ENCODE measurements around the gene ZEB1. TPM values are rescaled to one million over a fixed set of nuclear protein-coding genes. Genes with fewer than 3 reads are reported as not detected.

The ZEB1 gene
- total RNA-seq, 4 donors from 2014 or later, result 64.3 to 113 (median 96.7) TPM

DNA sequence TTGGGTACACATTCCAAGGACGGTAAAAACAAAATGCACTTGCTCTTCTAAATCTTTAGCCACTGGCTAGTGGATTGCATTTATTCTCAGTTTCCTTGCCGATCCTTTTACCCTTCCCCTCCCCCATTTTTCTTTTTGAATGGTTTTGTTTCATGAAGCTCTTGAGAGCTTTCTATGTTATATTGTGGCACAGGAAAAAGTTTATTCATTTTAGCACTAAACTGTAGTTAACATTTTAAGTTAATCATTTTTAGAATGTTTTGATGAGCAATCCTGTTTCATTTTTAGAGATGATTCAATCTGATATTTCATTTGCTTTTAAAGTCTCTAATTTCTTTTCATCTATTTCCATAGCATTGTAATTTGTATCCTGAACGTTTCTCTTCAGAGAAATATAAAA lies 24.0 kb downstream of the ZEB1 start:
- TF ChIP-seq, protein P1, sequence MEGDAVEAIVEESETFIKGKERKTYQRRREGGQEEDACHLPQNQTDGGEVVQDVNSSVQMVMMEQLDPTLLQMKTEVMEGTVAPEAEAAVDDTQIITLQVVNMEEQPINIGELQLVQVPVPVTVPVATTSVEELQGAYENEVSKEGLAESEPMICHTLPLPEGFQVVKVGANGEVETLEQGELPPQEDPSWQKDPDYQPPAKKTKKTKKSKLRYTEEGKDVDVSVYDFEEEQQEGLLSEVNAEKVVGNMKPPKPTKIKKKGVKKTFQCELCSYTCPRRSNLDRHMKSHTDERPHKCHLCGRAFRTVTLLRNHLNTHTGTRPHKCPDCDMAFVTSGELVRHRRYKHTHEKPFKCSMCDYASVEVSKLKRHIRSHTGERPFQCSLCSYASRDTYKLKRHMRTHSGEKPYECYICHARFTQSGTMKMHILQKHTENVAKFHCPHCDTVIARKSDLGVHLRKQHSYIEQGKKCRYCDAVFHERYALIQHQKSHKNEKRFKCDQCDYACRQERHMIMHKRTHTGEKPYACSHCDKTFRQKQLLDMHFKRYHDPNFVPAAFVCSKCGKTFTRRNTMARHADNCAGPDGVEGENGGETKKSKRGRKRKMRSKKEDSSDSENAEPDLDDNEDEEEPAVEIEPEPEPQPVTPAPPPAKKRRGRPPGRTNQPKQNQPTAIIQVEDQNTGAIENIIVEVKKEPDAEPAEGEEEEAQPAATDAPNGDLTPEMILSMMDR (IDR thresholded peaks at IDR 0.05; ENCODE audit: low read depth), result no peak

DNA sequence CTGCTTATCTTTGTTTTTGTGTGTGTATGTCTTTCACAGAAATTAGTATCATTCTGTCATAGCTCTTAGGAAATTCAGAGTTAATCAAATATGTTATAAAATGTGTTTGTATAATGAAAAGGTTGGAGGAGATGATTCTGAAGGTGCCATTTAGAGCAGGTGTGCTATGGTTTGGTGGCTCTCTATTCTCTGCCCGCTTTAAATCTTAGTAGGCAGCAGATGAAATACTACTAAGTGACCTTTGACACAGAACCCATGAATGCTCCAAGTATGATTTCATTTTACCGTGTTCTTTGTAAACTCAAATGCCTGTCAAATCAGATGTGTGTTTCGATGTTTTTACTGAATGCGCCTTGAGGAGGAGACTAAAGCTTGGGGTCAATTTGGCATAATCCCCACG lies 24.5 kb downstream of the ZEB1 start:
- TF ChIP-seq, protein P1 (IDR thresholded peaks at IDR 0.05; ENCODE audit: low read depth), result no peak

DNA sequence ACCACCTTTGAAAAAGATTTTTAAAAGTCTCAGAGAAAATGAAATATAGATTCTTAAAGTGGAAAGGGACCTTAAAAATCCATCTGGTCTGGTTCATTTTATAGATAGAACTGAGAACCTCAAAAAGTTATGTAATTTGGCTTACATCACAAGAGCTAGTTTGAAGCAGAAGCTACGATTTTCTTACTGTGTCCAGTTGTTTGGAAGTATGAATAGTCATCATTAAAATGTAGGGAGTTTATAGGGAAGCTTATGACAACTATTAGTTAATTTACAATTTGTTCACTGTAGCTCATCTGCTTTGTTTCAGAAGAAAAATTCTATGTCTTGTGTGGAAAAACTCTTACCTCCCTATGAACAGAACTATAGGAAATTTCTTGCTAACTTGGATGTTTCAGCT lies 26.9 kb downstream of the ZEB1 start:
- TF ChIP-seq, protein P1 (IDR thresholded peaks at IDR 0.05; ENCODE audit: low read depth), result no peak

DNA sequence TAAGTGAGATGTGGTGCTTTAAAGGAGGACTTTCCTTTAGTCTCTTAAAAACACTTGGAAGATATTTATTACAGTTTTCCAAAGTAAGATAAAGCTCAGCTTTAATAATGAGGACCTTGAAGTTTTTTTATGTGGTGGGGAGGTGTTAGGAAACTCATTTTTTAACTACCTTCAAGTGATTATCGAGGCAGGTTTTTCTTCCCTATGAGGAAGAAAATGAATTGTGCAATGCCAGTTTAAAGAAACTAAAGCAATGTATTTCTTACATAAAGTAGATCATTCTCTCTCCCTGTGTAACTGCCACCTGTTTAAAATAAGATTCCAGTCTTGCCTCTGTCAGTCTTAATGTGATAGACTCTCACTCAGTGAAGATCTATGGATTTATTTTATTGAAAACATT lies 27.9 kb downstream of the ZEB1 start:
- TF ChIP-seq, protein P1 (IDR thresholded peaks at IDR 0.05; ENCODE audit: low read depth), result no peak

DNA sequence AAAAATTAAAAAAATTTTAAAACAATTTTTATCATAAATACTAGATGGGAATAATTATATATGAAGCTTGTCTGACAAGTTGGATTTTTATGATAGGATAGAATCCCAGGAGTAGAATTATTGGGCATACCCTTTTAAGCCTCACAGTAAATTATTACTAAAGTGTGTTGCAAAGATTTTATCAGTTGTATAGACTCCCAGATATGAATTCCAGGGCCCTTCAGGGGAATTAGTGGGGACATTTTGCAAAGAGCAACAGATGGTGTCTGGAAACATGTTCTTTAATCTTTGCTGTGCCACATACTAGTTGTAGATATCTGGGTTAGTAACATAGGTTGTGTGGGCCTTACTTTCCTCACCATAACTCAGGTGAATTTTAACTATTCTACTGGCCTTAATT lies 28.7 kb downstream of the ZEB1 start:
- TF ChIP-seq, protein P1 (IDR thresholded peaks at IDR 0.05; ENCODE audit: low read depth), result no peak

DNA sequence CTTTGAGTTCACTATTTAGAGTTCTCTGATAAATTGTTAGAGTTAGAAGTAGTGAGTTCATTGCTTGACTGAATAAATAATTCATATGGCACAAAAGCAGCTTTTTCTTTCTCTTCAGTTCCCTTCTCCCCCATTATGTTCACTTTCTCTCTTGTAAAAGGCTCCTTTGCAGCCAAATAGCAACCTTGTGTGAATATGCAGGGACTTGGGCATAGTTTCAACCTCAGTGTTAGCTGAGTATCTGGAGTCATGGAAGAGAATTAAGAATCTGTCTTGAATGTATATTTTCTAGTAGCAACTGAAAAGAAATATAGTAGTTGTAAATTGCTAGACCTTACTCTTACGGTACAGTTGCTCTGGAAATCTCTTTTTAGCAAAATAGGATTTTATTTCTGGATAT lies 31.9 kb downstream of the ZEB1 start:
- TF ChIP-seq, protein P1 (IDR thresholded peaks at IDR 0.05; ENCODE audit: low read depth), result no peak

DNA sequence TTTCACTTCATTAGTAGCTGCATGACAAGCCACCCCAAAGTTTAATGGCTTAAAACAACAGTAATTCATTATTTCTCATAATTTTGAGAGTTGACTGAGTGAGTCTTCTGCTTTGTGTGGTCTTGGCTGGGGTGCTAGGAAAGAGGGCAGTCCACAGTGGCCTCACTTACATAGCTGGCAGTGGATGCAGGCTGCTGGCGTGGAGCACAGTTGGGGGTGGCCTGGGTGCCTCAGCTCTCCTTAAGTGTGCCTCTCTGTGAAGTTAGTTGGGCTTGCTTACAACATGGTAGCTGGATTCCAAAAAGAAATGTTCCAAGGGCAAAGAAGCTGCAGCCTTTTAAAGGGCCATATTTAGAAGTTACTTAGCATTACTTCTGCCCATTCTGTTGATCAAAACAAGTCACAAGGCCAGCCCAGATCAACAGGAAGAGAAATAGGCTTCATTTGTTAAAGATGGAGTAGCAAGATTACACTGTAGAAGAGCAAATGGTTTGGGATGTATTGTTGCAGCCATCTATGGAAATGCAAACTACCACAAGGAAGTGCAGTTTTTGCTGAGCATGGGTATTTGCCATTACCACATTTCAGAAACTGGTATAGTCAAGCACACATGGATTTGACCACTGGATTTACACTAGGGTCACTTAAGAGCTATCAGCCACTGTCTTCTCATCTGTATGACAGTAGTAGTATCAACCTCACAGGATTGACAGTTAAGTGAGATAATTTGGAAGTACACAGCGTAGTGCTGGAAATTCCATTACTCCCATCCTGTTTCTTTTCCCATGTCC lies 33.6 kb downstream of the ZEB1 start:
- TF ChIP-seq, protein P1 (IDR thresholded peaks at IDR 0.05; ENCODE audit: low read depth), result no peak

All from subcutaneous adipose tissue (tissue), 4 donors.